HG02798 (cell line): Measurements from ENCODE around the gene SIRT3.
A peak's percentile ranks its signal among the peaks of the same experiment; 100 is the strongest.
"Not testable (repeated sequence)": the region's sequence is repeated elsewhere in the genome, so short reads cannot be mapped to it uniquely, and the experiment has no call there.

ENCODE experiments used
- ATAC-seq: cut with Tn5 transposase; IDR thresholded peaks from one replicate; pipeline ENCODE4 v1.9.1; 2021; ENCODE audit warnings: mild to moderate bottlenecking; ENCODE audit not compliant: unreplicated experiment, poor library complexity

Gene SIRT3

DNA sequence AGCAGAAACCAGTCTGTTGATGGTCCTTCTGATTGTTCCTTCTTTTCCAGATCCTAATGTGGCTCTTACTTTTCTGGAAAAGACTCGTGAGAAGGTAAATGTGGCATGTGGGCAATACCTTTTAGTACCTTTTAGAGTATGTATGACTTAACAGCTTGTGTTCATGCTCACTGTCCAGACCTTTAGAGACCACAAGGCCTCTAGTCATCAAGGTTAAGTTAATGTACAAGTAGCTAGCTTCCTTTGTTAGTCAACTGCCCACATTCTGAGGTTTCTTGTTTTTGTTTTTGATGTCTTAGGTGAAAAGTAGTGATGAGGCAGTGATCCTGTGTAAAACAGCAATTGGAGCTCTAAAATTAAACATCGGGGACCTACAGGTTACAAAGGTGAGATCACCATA is 8.2 kb upstream of the SIRT3 start:
- ATAC-seq, result no peak

DNA sequence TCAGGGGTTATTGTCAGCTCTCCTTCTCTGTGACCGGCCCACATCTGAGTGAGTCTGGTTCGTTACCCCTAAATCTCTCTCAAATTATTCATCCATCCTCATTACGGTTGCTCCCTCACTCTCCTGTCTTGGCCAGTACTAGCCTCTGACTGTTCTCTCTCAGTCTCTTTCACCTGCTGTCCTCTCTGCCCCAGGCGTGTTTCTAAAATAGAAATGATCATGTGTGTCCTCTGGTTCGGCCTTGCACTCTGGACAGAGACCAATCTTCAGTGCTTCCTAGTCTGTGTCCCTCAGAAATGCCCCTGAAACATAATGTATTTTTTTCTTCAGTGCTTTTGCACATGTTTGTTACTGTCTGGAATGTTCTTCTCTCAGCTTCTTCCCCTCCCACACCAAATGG is 5.5 kb upstream of the SIRT3 start:
- no peak for ATAC-seq

DNA sequence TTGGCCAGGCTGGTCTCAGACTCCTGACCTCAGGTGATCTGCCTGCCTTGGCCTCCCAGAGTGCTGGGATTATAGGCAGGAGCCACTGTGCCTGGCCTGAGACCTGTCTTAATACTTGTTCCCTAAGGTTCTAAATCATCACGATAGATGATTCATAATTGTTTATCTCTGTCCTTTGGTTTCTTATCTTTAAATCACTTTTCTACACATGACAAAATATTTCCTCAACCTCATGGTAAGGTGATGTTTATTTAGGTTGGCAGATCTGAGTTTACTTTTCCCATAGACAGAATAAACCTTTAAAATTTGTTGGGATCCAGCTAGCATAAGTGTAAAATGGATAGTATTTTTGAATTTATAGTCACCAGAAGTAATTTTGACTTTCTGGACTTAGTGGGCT is 4.2 kb upstream of the SIRT3 start:
- ATAC-seq, result no peak

DNA sequence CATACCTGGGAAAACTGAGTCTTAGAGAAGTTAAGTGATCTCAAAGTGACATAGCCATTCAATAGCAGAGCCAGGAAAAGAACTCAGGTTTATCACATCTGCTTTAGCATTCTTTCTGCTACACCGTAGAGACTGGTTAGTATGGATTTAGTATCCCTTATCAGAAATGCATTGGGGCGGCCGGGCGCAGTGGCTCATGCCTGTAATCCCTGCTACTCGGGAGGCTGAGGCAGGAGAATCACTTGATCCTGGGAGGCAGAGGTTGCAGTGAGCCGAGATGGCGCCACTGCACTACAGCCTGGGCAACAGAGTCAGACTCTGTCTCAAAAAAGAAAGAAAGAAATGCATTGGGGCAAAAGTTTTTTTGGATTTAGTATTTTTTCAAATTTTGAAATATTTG is 2.2 kb upstream of the SIRT3 start:
- ATAC-seq, result not testable (repeated sequence)

DNA sequence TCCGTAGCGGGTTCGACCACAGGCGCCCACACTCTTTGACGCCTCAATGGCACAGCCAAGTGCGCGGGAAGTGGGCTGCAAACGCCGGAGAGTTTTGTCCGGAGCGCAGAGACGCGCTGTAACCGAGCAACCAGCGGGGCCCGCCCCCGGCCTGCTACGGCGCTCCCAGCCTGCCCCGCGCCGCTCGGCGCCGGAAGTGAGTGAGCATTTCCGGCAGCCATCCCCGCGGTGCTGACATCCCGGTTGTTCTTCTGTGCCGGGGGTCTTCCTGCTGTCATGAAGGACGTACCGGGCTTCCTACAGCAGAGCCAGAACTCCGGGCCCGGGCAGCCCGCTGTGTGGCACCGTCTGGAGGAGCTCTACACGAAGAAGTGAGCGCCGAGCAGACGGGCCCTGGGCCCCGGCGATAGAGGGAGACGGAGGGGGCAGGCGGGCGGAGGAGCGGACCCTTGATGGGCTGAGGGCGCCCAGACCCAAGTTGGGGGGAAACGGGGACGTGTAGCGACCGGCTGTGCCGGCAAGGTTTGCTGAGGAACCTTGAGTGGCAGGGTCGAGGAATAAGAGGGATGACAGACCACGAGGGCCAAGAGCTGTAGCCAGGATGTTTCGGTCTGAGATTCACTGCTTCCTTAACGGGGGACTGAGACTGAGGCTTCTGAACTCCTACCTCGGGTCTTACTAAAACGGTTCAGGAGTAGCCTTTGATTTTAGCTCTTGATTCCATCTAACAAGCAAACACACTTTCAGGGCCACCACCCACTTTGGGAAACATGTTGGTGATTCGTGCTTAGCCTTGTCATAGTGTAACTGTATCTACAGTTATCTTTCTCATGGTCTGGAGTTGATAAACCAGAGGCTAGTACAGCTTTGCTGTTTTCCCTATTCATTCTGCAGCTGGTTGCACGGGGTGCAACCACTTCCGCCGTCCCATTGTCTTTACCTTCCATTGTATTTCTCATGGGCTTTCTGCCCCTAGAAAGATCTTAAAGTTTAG is 929 bp upstream of the SIRT3 start, which contains the start of gene PSMD13:
Gene PSMD13, plus strand, starts transcription at position 203 of the 994 bp plus-strand sequence. Its CDS starts 74 bp downstream, at position 277.
- ATAC-seq, result peak; percentile 81

DNA sequence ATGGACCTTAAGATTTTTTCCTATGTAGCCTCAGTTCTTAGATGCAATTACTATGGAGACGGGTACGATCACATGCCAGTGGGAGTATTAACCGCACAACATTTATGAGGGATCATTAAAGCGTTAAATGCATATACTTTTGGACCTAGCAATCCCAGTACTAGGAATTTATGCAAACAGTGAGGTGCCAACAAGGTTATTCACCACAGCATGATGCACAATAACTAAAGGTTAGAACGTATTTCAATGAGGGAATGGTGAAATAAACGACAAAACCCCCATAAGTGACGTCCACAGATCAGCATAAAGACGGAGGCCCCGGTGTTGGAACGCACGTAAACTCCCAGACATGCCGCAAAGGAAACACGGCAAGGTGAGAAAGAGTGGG is 539 bp downstream of the SIRT3 start:
- peak; percentile 3 for ATAC-seq

DNA sequence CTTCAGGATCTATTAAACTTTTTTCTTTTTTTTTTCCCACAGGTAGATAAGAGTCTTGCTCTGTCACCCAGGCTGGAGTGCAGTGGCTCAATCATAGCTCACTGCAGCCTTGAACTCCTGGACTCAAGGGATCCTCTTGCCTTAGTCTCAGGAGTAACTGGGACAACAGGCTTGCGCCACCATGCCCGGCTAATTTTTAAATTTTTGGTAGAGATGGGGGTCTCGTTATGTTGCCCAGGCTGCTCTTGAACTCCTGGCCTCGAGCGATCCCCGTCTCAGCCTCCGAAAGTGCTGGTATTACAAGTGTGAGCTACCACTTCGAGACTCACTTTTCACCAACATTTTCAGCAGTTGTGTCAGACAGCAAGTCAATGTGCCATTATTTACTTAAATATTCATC is 962 bp downstream of the SIRT3 start:
- no peak for ATAC-seq

DNA sequence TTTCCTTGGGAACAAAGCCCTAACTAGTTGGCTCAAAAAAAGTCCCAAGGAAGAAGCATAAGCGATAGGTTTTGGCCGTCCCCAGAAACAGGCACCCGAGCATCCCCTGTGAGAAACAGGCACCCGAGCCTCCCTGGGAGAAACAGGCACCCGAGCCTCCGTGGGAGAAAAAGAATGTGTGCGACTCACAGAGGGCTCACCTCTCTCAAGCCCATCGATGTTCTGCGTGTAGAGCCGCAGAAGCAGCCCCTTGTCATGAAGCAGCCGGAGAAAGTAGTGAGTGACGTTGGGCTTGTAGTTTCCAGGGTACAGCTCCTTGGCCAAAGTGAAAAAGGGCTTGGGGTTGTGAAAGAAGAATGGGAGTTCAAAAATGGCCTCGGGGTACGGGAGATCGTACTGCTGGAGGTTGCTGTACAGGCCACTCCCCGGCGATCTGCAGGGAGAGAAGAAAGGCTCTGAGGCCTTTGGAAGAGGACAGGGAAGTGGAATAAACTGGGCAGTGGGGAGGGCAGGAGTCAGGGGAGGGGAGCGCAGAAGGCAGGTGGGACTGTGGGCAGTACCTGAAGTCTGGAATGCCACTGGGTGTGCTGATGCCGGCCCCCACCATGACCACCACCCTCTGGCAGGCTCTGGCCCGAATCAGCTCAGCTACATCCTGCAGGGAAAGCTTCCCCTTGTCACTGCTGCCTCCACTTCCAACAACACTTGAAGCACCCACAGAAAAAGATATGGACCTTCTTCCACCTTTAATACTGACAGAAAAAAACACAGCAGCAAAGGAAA is 3.2 kb downstream of the SIRT3 start:
- ATAC-seq, result no peak

DNA sequence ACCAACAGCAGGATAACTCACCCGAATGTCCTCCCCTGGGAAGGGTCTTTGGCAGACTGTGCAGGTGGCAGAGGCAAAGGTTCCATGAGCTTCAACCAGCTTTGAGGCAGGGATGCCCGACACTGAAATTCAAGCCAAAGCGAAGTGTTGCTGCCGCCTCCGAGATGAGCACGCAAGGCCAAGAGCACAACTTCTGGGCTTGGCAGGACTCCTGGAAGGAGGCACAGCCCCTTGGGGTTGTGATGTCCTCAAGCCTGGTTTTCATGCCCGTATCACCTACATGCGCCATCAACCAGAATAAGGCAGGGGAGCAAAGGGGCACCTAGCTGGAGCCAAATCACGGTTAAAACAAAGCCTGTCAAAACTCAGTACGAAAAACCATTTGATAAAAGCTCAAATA is 5.7 kb downstream of the SIRT3 start:
- ATAC-seq, result no peak

DNA sequence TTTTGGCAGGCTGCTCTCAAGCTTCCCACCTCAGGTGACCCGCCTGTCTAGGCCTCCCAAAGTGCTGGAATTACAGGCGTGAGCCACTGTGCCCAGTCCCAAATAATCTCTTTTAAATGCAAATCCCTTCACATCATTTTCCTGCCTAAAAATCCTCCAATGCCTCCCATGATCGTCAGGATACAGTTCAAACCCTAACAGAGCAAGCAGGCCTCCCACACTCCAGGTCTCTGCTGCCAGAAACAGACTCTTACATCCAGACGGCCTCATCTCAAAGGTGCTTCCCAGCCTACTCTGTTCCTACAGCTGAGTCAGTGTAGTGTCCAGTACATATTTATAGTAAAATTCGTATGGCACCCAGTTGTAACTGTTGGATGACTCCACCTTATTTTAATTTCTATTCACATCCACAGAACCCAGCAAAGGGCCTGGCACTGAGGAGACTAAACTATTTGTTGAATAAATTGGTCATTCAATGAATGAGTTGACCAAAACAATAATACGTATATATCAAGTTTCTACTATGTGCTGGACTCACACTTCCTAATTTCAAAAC is 8.2 kb downstream of the SIRT3 start:
- no peak for ATAC-seq

DNA sequence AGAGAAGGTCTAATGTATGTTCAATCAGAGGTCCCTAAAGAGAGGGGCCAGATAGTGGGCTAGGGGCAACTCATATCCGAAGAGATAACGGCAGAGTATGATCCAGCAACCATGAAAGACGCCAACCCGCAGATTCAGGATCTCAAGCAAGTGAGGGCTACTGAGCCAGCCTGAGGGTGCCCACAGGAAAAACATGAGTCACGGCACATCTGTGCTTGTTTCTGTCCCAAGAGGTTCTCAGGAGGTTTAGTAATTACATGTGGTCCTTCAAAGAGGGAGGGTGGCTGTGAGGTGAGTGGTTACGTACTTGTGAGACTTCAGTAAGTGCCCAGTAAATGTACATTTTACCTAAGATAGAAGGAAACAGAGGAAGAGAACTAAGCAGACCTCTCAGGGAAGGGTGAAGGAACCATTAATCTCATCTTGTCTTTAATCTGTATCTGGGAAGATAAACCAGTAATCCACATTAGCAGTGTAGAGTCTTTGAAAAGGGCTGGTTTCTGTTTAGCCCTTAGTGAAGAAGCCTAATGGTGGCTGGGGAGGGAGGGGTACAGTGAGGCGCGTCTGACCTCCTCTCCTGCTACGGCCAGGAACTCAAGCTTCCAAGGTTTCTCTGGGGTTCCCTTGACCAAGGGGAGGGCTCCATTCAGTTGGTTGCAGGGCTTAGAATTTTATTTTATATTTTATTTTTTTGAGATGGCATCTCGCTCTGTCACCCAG is 10.2 kb downstream of the SIRT3 start:
- ATAC-seq, result peak; percentile 79

DNA sequence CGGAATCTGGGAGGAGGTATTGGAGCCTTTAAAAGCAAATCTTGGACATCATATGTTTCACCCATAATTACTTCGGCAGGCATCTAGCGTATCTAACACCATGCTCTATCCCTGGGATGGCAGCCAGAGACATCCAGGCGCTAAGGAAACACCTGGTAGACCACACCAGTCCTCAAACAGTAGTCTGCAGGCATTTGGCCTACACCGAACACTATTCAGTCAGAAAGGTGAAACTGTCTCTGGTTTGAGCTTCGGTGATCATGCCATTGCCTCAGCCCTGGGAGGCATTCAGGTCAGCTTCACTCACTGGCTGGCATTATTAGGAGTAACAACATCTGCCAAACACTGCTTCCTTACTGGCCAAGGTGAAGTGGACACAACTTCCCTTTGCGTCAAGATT is 11.7 kb downstream of the SIRT3 start:
- no peak for ATAC-seq

DNA sequence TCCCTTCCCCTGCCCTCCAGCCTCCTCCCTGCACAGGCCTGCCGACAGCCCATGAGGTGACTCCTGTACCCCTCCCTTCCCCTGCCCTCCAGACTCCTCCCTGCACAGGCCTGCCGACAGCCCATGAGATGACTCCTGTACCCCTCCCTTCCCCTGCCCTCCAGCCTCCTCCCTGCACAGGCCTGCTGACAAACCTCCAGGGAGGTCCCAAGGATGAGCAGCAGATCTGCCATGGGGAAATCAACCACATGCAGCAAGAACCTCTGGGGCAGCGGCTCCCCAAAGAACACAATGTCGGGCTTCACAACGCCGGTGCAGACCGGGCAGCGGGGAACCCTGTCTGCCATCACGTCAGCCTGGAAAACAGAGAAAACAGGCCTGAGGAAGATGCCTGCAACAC is 12.3 kb downstream of the SIRT3 start:
- ATAC-seq, result no peak

DNA sequence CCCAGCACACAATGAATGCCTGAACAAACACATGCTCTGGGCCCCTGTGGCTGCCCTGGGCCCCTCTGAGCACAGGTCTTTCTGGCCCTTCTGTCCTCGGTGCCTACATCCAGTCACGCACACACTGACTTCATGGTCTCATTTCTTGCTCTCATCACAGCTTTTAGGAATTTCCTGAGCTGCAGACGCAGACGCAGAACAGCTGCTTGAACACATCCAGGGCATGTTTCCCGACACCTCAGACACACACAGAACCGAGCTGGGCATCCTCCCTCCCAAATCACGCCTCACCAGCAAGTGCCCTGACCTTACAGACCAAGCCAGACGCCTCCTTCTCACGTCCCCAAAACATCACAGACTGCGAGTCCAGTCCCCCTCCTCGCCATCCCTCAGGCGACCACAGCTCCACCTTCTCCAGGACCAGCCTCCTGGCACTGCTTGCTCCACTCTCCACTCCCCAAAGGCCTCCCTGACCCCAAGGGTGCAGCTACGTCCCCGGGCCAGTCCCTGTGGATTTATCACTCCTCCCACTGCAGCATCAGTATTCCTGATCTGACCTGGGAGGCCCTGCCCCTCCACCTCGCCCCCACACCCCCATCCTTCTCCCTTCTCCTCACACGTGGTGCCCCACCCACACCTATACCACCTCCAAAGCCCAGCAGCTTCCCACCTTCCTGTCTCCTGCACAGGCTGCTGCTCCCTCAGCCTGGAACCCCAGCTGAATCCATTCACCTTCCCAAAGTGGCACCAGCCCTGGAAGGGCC is 12.9 kb downstream of the SIRT3 start:
- ATAC-seq, result no peak

DNA sequence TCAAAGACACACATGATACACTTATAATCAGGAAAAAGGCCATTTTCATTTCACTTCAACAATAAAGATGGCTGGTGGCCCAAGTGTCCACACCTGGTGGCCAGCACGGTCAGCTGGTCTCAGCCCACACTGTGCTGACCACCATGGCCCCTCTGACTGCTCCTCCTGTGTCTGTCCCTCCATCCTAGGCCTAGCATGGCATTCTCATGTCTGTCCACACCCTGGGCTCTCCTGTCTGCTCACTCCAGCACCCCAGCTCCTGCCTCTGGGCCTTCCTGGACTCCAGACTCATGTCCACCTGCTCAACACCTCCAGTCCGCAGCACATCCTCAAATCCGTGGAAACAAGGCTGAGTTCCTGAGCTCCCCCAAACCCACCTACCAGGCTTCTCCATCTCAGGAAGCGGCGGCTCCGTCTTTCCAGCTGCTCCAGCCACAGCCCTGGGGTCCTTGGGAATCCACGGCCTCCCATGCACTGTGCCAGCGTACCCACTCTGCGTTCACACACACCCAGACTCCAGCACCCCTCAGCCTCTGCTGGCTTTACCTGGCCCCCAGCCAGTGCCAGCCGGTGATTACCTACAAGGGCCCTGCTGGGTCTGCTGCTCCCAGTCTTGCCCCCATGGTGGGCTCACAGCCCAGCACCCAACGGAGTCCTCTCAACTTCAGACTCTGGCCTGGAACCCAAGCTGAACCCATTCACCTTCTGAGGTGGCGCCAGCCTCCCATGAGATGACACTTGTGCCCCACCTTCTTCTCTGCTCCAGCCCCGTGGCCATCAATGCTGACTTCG is 13.9 kb downstream of the SIRT3 start:
- ATAC-seq, result no peak

DNA sequence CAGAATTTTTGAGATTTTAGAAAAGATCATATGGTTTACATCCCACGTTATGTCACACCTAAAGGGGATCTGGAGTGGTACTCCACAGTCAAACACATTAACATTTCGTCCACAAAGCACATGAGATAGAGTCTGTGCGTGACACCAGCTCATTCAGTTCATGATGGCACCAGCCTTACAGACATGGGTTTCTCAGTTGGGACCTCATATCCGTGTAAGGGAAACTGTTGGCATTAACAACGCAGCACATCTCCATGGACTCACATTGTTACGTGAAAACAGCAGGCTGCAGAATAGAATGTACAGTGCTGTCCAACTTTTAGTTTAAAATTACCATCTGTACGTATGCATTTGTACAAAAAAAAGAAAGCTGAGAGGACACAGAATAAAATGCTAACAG is 14.6 kb downstream of the SIRT3 start:
- ATAC-seq, result no peak

DNA sequence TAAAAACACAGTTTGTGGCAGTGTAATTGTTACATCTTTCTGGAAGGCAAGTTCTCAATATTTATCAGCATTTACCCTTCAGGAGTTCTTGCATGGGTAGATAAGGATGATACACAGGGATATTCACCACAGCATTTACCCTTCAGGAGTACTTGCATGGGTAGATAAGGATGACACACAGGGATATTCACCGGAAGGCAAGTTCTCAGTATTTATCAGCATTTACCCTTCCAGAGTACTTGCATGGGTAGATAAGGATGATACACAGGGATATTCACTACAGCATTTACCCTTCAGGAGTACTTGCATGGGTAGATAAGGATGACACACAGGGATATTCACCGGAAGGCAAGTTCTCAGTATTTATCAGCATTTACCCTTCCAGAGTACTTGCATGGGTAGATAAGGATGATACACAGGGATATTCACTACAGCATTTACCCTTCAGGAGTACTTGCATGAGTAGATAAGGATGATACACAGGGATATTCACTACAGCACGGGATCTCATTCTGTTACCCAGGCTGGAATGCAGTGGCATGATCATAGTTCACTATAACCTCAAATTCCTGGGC is 15.4 kb downstream of the SIRT3 start:
- ATAC-seq, result not testable (repeated sequence)

DNA sequence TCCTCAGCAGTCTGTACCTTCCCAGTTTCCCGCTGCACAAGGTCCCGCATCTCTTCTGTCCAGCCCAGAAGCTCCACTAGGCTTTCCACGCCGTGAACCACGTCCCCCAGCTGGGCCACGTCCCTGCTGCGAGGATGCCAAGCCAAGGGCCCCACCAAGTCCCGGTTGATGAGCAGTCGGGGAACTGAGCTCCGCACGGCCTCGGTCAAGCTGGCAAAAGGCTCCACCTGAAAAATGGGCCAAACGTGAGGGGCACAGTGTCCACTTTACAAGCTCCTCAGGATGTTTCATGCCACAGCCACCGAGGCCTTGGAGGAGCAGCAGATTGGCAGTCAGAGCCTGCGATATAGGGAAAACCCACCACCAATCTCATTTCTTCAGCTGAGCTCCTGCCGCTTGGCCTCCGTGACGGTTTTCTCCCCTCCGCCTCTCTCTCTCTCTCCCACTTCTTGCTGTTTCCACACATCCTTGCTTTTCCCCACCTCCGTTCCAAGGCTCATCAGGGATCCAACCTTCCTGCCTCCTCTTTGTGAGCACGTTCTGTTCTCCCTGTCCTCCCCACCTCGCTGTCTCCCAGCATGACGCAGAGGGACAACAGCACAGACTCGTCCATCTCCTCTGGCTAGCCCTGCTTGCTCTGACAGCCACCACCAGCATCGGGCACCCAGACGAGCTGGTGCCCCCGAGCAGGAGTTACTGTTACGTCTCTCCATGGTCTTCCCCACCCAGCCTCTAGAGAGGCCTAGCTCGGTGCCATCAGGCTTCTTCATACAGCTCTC is 17.1 kb downstream of the SIRT3 start:
- ATAC-seq, result no peak
